AG10803 (cell line): ENCODE measurements around the gene CKB.

Experiments
- DNase-seq: peaks from one replicate; pipeline ENCODE4 v3.0.0; 2010; ENCODE audit warnings: low read depth
- H3K4me3 ChIP-seq: 2 replicates; pipeline ENCODE4 v1.5.1; 2011; ENCODE audit warnings: mild to moderate bottlenecking, low read length, control low read depth
- CTCF ChIP-seq: conservative IDR thresholded peaks from 2 replicates; pipeline ENCODE4 v1.5.1; 2011; ENCODE audit warnings: mild to moderate bottlenecking, low read length, control low read depth, inconsistent platforms

The CKB gene

GRCh38 chr14:103492156-103492925, 30.3 kb downstream of the CKB start:
- TF ChIP-seq CTCF, result no peak
- no peak overlapping the region for H3K4me3 ChIP-seq
- DNase-seq, result no peak

- no peak for DNase-seq
- no peak overlapping the region for H3K4me3 ChIP-seq
- no peak for TF ChIP-seq CTCF
These were observed 30.9 kb downstream of the CKB start for GRCh38 chr14:103491691-103492090.

GRCh38 chr14:103489621-103490020, 33.0 kb downstream of the CKB start:
- no peak for DNase-seq
- H3K4me3 ChIP-seq, result no peak overlapping the region
- TF ChIP-seq CTCF, result no peak

GRCh38 chr14:103488960-103489359, 33.7 kb downstream of the CKB start:
- no peak overlapping the region for H3K4me3 ChIP-seq
- DNase-seq, result peak; percentile 25
- TF ChIP-seq CTCF, result no peak

GRCh38 chr14:103488071-103488470, 34.6 kb downstream of the CKB start:
- no peak for TF ChIP-seq CTCF
- no peak overlapping the region for H3K4me3 ChIP-seq
- no peak for DNase-seq

GRCh38 chr14:103485504-103485903, 37.1 kb downstream of the CKB start:
- no peak for TF ChIP-seq CTCF
- no peak for DNase-seq
- no peak overlapping the region for H3K4me3 ChIP-seq

- TF ChIP-seq CTCF, result no peak
- H3K4me3 ChIP-seq, result no peak overlapping the region
- peak; percentile 75 for DNase-seq
These were observed 39.0 kb downstream of the CKB start for GRCh38 chr14:103483600-103483999.
